ENCODE measurements around the gene ACOT11. TPM values are rescaled to one million over a fixed set of nuclear protein-coding genes. Genes with fewer than 3 reads are reported as not detected.

The ACOT11 gene
- polyA plus RNA-seq, 1 donor (not counting 4 experiments of a cell fraction or from before 2014, with no cell fraction given): 3.4 TPM

DNA sequence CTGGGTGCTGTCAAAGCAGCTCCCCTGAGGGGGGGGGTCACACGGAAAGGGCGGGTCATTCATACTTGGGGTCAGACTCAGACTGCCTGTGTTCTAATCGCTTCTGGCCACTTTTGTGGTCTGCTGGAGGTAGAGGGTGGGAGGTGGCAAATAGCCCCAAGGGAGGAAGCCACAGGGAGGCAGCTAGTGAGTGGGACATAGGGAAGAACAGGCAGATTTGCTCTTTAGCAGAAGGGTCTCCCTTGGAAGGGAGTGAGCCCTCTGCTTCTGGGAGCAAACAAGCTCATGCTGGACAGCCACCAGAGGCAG is 24.5 kb downstream of the ACOT11 start:
- H3K36me3 ChIP-seq (ENCODE audit: control insufficient read depth in 2 of 2, extremely low read depth in 1 of 2, insufficient read depth in 2 of 2, low read length in 2 of 2): no peaks in the 10 kb centered on the region
- no peak overlapping the region for H3K4me2 ChIP-seq (ENCODE audit: control insufficient read depth, extremely low read depth, insufficient read depth, low read depth, low read length)
- no peaks in the 10 kb centered on the region for H3K79me2 ChIP-seq (ENCODE audit: control insufficient read depth, insufficient read depth, low read length)
- H4K20me1 ChIP-seq (ENCODE audit: control insufficient read depth, extremely low read depth, insufficient read depth, low read length): no peaks in the 10 kb centered on the region
- no peak for FAIRE-seq
- H3K27me3 ChIP-seq (ENCODE audit: control insufficient read depth, extremely low read depth, insufficient read depth, low read length): no peaks in the 10 kb centered on the region
- no peak overlapping the region for H3K4me3 ChIP-seq (ENCODE audit: control insufficient read depth in 2 of 3, extremely low read depth in 1 of 3, insufficient read depth in 2 of 3, low read depth in 1 of 3, low read length in 3 of 3)
- H3K9me1 ChIP-seq (ENCODE audit: control insufficient read depth, extremely low read depth, insufficient read depth, low read length): peaks cover 2% of the 10 kb centered on the region
- DNase-seq (ENCODE audit: low read depth, low spot score): no peak
- no peaks in the 10 kb centered on the region for H3K9me3 ChIP-seq (ENCODE audit: control insufficient read depth, low read depth, low read length)
- H3K9ac ChIP-seq (ENCODE audit: control insufficient read depth, extremely low read depth, insufficient read depth, low read length): no peak overlapping the region
- no peak overlapping the region for H3K27ac ChIP-seq (ENCODE audit: control insufficient read depth, insufficient read depth, low read length)
- no peak overlapping the region for H2AFZ ChIP-seq (ENCODE audit: control insufficient read depth, low read length)
- no peak for TF ChIP-seq CTCF (optimal IDR thresholded peaks at IDR 0.05 in 1 of 3, IDR thresholded peaks at IDR 0.05 in 1 of 3, conservative IDR thresholded peaks at IDR 0.05 in 1 of 3; ENCODE audit: extremely low read depth in 1 of 3, insufficient read depth in 2 of 3, low read length in 3 of 3)
- no peak for TF ChIP-seq EZH2 (IDR thresholded peaks at IDR 0.05; ENCODE audit: low read length)
- dilution Hi-C loops (cut with MboI; ENCODE audit: extremely low pct_ligation_motif_present, low sequenced_read_pairs): no loop called here
- peaks cover 33% of the 10 kb centered on the region for H3K4me1 ChIP-seq (ENCODE audit: control insufficient read depth, extremely low read depth, insufficient read depth, low read length)

- H3K36me3 ChIP-seq (ENCODE audit: control insufficient read depth in 2 of 2, extremely low read depth in 1 of 2, insufficient read depth in 2 of 2, low read length in 2 of 2): no peaks in the 10 kb centered on the region
- DNase-seq (ENCODE audit: low read depth, low spot score) (no peak), FAIRE-seq (no peak)
- H2AFZ ChIP-seq (ENCODE audit: control insufficient read depth, low read length): no peak overlapping the region
- no peaks in the 10 kb centered on the region for H3K79me2 ChIP-seq (ENCODE audit: control insufficient read depth, insufficient read depth, low read length)
- H3K9ac ChIP-seq (ENCODE audit: control insufficient read depth, extremely low read depth, insufficient read depth, low read length): no peak overlapping the region
- H3K9me1 ChIP-seq (ENCODE audit: control insufficient read depth, extremely low read depth, insufficient read depth, low read length): peaks cover 2% of the 10 kb centered on the region
- no peaks in the 10 kb centered on the region for H3K9me3 ChIP-seq (ENCODE audit: control insufficient read depth, low read depth, low read length)
- dilution Hi-C loops (cut with MboI; ENCODE audit: extremely low pct_ligation_motif_present, low sequenced_read_pairs): no loop called here
- H3K27ac ChIP-seq (ENCODE audit: control insufficient read depth, insufficient read depth, low read length): no peak overlapping the region
- H3K4me2 ChIP-seq (ENCODE audit: control insufficient read depth, extremely low read depth, insufficient read depth, low read depth, low read length): no peak overlapping the region
- TF ChIP-seq CTCF (optimal IDR thresholded peaks at IDR 0.05 in 1 of 3, IDR thresholded peaks at IDR 0.05 in 1 of 3, conservative IDR thresholded peaks at IDR 0.05 in 1 of 3; ENCODE audit: extremely low read depth in 1 of 3, insufficient read depth in 2 of 3, low read length in 3 of 3) (no peak), EZH2 (IDR thresholded peaks at IDR 0.05; ENCODE audit: low read length) (no peak)
- H3K27me3 ChIP-seq (ENCODE audit: control insufficient read depth, extremely low read depth, insufficient read depth, low read length): no peaks in the 10 kb centered on the region
- no peaks in the 10 kb centered on the region for H4K20me1 ChIP-seq (ENCODE audit: control insufficient read depth, extremely low read depth, insufficient read depth, low read length)
- H3K4me3 ChIP-seq (ENCODE audit: control insufficient read depth in 2 of 3, extremely low read depth in 1 of 3, insufficient read depth in 2 of 3, low read depth in 1 of 3, low read length in 3 of 3): no peak overlapping the region
- peaks cover 21% of the 10 kb centered on the region for H3K4me1 ChIP-seq (ENCODE audit: control insufficient read depth, extremely low read depth, insufficient read depth, low read length)
Observed at GRCh38 chr1:54574158-54574778, 26.2 kb downstream of the ACOT11 start.
